Epithelial cell of esophagus (primary cell): Measurements from ENCODE around the gene RET.

ENCODE experiments used
- DNase-seq: peaks from one replicate; pipeline ENCODE4 v3.0.0; 2010; ENCODE audit warnings: low read depth
- H3K4me3 ChIP-seq: 2 replicates; pipeline ENCODE4 v1.5.1; 2011; ENCODE audit warnings: mild to moderate bottlenecking, low read length, control low read depth
- TF ChIP-seq, protein P1 (sequence below): IDR thresholded peaks from 2 replicates; pipeline ENCODE4 v1.5.1; 2011; ENCODE audit warnings: low read depth, mild to moderate bottlenecking, low read length, control low read depth, inconsistent platforms; ENCODE audit not compliant: insufficient read depth; ENCODE audit errors: missing control alignments

Gene RET

DNA sequence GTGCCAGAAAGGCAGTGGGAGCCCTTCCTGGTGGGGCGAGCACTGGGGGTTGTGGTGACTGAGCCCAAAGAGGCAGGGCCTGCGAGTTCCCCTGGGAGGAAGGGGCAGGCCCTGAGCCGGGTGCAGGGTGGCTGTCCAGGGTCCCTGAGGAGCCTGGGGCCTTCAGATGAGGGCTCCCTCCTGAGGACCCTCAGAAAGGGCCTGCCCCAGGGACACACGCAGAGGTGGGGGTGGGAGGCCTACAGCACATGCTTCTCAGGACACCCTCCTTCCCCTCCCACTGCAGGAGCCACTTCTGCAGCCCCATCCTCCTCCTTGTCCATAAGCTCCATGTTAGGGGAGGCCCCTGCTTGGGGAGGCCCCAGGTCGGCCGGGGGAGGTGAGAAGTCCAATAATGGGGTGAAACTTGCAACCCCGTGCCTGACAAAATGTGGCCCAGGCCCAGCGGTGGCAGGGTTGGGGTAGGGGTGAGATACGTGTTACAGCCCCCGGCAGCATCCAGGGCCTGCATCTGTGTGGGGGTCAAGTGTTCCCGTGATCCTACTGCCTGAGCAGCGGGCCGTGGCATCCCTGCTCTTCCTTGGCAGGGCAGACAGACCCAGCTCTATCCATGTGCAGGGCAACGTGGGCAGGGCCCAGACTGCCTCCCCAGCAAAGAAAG, 31.8 kb upstream of the RET start:
- DNase-seq, result no peak
- TF ChIP-seq, protein P1, sequence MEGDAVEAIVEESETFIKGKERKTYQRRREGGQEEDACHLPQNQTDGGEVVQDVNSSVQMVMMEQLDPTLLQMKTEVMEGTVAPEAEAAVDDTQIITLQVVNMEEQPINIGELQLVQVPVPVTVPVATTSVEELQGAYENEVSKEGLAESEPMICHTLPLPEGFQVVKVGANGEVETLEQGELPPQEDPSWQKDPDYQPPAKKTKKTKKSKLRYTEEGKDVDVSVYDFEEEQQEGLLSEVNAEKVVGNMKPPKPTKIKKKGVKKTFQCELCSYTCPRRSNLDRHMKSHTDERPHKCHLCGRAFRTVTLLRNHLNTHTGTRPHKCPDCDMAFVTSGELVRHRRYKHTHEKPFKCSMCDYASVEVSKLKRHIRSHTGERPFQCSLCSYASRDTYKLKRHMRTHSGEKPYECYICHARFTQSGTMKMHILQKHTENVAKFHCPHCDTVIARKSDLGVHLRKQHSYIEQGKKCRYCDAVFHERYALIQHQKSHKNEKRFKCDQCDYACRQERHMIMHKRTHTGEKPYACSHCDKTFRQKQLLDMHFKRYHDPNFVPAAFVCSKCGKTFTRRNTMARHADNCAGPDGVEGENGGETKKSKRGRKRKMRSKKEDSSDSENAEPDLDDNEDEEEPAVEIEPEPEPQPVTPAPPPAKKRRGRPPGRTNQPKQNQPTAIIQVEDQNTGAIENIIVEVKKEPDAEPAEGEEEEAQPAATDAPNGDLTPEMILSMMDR, result no peak
- no peak overlapping the region for H3K4me3 ChIP-seq

DNA sequence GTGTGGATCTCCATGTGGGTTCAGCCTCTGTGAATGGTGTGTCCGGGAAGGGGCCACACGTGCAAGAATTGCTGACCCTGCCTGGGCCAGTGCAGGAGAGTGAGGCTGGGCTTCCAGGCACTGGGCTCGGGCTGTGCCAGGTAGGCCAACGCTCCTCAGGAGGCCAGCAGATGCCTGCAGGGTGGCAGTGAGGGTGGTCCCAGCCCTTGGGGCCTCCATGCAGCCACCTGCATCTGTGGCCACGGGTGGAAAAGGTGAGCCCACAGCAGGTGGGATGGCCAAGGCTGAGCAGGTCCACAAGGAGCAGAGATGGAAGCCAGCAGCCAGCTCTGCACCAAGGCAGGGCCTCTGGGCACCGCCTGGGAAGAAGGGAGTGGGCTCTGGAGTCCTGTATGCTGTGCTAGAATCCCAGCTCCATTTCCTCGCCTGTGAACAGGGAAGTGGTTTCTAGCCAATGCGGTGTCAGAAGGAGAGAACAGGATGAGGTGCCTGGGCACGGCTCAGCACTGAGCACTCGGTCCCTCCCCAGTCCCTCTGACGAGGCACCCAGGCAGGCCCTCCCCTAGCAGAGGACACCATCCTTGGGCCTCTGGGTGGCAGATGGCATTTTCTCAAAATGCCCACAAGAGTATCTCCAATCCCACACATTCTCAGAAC, 31.1 kb upstream of the RET start:
- H3K4me3 ChIP-seq, result no peak overlapping the region
- TF ChIP-seq, protein P1, result no peak
- DNase-seq, result no peak

DNA sequence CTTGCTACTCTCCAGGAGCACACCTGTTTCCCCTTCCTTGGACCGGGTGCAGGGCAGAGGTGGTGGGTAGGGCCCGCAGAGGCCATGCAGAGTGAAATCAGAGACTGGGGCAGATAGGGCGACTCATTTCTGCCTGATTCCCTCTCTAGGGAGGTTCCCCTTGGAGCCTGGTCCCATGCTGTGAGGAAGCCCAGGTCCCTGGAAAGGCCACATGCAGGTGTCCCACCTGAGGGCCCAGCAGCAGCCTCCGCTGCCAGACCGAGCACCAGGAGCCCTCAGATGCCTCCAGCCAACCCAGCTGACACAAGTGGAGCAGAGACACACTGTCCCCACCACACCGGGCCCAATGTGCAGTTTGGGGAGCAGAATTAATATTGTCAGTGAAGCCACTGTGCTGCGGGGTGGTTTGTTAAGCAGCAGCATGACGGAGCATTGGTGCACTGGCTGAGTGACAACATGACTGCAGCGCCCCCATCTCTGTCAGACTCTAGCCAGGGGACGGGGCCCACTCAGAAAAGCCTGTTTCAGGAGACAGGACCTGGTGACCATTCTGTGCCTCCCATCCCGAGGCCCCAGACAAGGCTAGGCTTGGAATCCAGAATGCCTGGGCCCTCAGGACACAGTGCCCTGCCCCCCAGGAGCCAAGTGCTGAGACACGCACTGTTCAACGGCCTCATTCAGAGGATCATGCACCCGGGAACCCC, 30.4 kb upstream of the RET start:
- no peak overlapping the region for H3K4me3 ChIP-seq
- no peak for DNase-seq
- TF ChIP-seq, protein P1, result no peak

DNA sequence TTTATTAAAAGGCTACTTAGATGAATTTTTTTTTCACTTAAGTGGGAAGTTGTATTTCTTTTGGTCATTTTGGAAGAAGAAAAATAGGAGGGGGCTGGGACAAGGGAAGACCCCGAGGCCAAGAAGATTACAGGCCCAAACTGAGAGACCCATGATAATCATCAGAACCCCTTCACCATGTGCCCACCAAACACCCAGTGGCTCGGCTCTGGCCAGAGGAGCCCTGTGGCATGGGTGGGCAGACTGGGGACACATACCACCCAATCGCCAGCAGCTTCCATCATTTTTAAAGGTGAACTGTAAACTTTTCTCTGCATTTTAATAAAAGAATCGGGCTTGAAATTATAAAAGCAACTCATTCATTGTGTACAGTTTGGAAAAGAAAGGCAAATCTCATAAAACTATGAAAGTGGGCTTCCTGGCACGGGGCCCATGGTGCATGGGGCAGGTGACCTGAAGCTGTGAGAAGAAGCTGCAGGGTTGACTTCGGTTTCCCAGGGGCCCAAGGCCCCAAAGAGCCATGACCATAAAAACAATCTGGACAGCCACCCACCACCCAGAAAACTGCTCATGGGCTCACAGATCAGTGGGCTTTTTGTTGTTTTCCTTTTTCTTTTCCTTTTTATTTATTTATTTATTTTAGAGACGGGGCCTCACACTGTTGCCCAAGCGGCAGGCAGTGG, 29.4 kb upstream of the RET start:
- no peak overlapping the region for H3K4me3 ChIP-seq
- TF ChIP-seq, protein P1, result no peak
- no peak for DNase-seq

DNA sequence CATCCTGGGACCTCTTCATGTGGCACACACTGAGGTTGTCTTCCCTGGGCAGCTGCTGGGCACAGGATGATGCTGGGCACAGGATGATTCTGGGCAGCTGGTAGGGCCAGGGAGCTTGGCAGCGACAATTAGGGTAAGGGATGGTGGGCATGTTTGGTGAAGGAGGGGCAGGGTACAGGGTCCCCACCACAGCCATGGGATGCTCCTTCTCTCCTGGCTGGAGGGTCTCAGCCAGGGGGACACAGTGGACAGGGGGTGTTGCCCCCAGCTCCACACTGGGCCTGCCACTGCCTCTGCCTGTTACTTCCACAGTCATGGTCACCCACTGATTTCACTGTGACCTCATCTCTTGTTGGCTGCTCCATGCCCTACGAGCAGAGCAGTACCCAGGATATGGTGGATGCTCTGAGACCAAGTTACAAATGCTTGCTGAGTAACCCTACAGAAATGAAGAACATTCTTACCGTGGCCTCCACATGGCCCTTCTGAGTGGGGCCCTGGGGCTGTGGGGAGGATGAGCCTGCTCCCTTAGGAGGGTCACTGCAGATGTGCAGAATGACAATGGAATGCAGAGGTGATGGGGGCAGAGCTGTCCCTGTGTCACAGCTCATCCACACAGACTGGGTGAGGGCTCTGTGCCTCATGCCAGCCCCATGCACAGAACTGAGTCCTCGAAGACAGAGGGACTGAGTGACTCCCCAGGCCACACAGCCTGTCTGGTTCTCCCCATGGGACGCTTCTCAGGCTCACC, 28.4 kb upstream of the RET start:
- TF ChIP-seq, protein P1, result no peak
- no peak overlapping the region for H3K4me3 ChIP-seq
- no peak for DNase-seq

DNA sequence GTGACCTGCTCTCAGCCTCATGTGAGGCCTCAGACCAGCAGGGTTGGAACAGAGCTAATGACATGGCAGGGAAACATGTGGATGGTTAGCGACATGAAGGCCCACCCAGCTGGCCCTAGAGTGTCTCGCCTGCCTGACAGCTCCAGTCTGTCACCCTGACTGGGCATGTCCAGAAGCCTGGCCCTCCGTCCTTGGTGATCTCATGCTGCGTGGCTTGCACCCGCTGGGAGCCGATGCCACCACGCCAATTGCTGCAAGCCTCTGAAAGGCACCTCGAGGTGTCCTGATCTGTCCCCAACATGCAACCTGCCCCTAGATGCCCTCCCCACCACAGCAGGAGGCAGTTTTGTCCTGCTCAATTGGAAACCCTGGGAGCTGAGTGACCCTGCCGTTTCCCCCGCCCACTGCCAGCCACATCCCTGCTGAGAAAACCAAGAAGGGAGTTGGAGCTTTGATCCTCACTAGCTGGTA, 27.8 kb upstream of the RET start:
- DNase-seq, result no peak
- TF ChIP-seq, protein P1, result no peak
- no peak overlapping the region for H3K4me3 ChIP-seq
